Right cardiac atrium (tissue), 5 donors: Measurements from ENCODE around the gene SGCA. TPM values are rescaled to one million over a fixed set of nuclear protein-coding genes. Genes with fewer than 3 reads are reported as not detected.

Experiments used
- ATAC-seq, 2 donors: fragments of 200-7000 bp; cut with Tn5 transposase; one replicate each; pipeline versions ENCODE4 v1.8.0 to v1.9.1; 2020; ENCODE audit warnings: moderate library complexity in 2 of 2, mild to moderate bottlenecking in 1 of 2
- DNase-seq, 3 donors: peaks; one replicate each; pipeline ENCODE4 v3.0.0-alpha.2; 2020
- H3K27ac ChIP-seq: one replicate; pipeline ENCODE4 v1.5.1; 2013; ENCODE audit warnings: mild to moderate bottlenecking, low read length, control low read depth, moderate library complexity
- H3K27me3 ChIP-seq: one replicate; pipeline ENCODE4 v1.6.1; 2013; ENCODE audit not compliant: control insufficient read depth, insufficient read depth
- H3K4me1 ChIP-seq: one replicate; pipeline ENCODE4 v1.6.1; 2013; ENCODE audit warnings: low read length; ENCODE audit not compliant: control insufficient read depth, insufficient read depth
- H3K4me3 ChIP-seq: one replicate; pipeline ENCODE4 v1.5.1; 2013; ENCODE audit warnings: low read length, control low read depth
- H3K9me3 ChIP-seq: one replicate; pipeline ENCODE4 v1.6.1; 2013; ENCODE audit warnings: low read length; ENCODE audit not compliant: control insufficient read depth
- WGBS: extraction: QIAGEN DNeasy Blood & Tissue Kit; methylation state at CpG from one replicate; pipeline ENCODE4 v1.1.7; 2013; 5-methylcytosine and 5-hydroxymethylcytosine counted together
- intact Hi-C, 4 donors: fragments of 100-400 bp; cut with DNase I; formaldehyde crosslinking; loops; one replicate each; pipeline versions ENCODE4 v1.11.0 to v1.14.0; 2022 to 2023
- polyA plus RNA-seq: library from polyadenylated mRNA; stranded (reverse); fragments of 200-250 nt; gene quantifications from one replicate; pipeline ENCODE4 v1.2.3, GENCODE V29; 2013
- total RNA-seq, 4 donors: library from RNA; stranded (reverse); fragmentation: NEBNext Ultra II Directional; extraction: Animal tissue kit (Norgen Biotek cat#: 25700); gene quantifications; one replicate each; pipeline ENCODE4 v1.2.1, GENCODE V29; 2021
- donor health status: healthy with polysubstance abuse.
- donor health status: DM: no; HTN: yes; CAD: no.
- donor health status: DM: no; HTN: no; CAD: no.
- donor health status: DM: no; HTN: yes; CAD: no; lungs with severe emphysema.
- donor health status: DM: yes; HTN: yes; CAD: no.

Gene SGCA
- total and polyA plus RNA-seq, 5 donors: 127 to 156 (median 134) TPM

- ATAC-seq (peak; percentile 92 to 93), DNase-seq (peak; percentile 92 to 97 (median 96))
- H3K4me1 ChIP-seq: no peaks in the 10 kb centered on the region
- H3K4me3 ChIP-seq: peak overlapping the region; percentile 58
- H3K9me3 ChIP-seq: no peaks in the 10 kb centered on the region
- H3K27me3 ChIP-seq: no peaks in the 10 kb centered on the region
- intact Hi-C loops: loop anchor here in 2 of 4 donors (10.0 kb wide), 1 partner anchor 46 kb away; no protein-coding TSS in a partner anchor
- H3K27ac ChIP-seq: peak overlapping the region; percentile 19
- under 1% methylated on average over 53 of the region's 53 CpGs for WGBS
These were observed 4.5 kb upstream of the SGCA start for GRCh38 chr17:50161023-50161910.

DNA sequence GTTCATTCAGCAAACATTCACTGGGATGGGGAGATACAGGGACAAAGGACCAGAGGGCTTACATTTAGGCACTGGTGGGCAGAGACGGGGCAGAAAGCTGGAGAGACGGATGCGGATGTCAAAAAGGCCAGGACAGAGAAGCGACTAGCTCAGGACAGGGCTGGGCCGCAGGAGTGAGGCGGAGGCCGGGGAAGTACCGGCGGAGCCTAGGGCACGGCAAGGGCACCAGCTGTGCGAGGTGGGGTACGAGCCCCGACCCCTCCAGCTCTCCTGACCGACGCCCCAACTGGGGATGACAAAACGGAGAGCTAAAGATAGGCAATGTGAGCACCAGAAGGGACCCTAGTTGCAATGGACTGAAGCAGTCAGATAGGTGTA lies 3.9 kb upstream of the SGCA start:
- H3K4me3 ChIP-seq: no peak overlapping the region
- intact Hi-C loops: loop anchor here in 2 of 4 donors (10.0 kb wide), 1 partner anchor 47 kb away; no protein-coding TSS in a partner anchor
- no peaks in the 10 kb centered on the region for H3K27me3 ChIP-seq
- no peaks in the 10 kb centered on the region for H3K9me3 ChIP-seq
- no peaks in the 10 kb centered on the region for H3K4me1 ChIP-seq
- no peak overlapping the region for H3K27ac ChIP-seq
- DNase-seq: peak in 2 of 3 donors; percentile 48 to 52
- peak in 1 of 2 donors; percentile 5 for ATAC-seq
- WGBS: 53% methylated on average over 16 of the region's 16 CpGs

DNA sequence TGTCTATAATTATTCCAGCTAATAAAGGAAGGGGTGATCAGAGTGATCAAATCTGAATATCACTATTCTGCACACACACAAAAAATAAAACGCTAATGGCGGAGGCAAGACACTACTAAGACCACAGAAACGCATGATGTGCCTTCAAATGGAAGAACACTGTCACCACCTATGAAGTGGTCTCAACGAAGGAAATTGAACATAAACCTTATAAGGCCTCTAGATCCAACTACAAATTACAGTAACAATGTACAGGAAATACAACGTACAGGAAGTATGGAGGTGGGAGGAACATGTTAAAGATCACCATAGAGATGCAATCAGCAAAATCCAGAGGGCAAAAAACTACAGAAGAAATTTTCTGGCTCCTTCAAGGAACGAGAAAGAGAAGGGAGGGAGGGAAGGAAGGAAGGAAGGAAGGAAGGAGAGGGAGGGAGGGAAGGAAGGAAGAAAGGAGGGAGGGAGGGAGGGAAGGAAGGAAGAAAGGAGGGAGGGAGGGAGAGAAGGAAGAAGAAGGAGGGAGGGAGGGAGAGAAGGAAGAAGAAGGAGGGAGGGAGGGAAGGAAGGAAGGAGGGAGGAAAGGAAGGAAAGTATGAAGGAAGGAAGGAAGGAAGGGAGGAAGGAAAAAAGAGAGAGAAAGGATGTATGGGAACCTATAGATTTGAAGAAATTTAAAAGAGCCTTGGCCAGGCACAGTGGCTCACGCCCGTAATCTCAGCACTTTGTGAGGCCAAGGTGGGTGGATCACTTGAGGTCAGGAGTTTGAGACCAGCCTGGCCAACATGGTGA lies 3.1 kb upstream of the SGCA start:
- ATAC-seq (no peak), DNase-seq (peak in 1 of 3 donors; percentile 11)
- Histone ChIP-seq H3K4me3 (no peak overlapping the region), H3K27me3 (no peaks in the 10 kb centered on the region), H3K9me3 (no peaks in the 10 kb centered on the region), H3K27ac (no peak overlapping the region), H3K4me1 (no peaks in the 10 kb centered on the region)
- WGBS: 73% methylated on average over 8 of the region's 8 CpGs
- intact Hi-C loops: loop anchor here in 2 of 4 donors (10.0 kb wide), 1 partner anchor 48 kb away; no protein-coding TSS in a partner anchor

DNA sequence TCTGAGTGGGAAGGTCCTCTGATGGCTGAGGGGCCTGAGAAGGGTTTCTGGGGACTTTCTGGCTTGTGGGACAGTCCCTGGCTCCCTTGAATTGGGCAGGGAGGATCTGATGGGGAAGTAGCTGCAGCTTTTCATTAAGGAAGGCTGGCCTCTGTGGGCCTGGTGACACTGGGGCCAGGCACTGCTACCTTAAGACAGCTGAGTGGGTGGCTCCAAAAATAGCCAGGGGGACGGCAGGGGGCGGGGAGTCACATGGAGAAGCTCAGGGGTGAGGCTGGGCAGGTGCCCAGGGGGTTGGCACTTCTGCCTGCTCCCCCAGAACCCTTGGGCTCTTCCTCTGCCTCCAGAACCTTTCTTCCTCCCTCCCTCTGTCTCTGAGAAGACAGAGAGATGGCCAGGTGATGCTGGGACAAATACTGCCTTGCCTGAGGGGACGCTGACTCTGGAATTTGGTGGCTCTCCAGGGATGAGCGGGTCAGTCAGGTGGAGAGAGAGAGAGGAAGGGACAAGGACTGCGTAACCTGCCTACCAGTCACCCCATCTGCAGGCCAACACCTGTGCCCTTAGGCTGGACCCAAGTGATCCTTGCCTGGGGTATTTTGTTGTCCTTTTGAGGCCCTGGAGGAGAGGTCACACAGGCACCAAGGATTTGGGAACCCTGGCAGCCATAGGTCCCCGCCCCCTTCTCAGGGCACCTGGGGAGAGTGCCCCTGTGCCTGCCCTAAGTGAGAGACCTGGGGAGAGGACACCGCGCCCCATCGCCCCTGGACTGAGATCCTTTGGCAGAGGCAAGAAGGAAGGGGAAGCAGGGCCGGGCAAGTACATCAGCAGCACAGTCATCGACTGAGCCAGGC lies 1.7 kb upstream of the SGCA start:
- H3K4me1 ChIP-seq: no peaks in the 10 kb centered on the region
- no peak overlapping the region for H3K4me3 ChIP-seq
- no peaks in the 10 kb centered on the region for H3K9me3 ChIP-seq
- 75% methylated on average over 11 of the region's 11 CpGs for WGBS
- peak; percentile 31 to 80 (median 76) for DNase-seq
- ATAC-seq: no peak
- no peaks in the 10 kb centered on the region for H3K27me3 ChIP-seq
- intact Hi-C loops: loop anchor here in 2 of 4 donors (10.0 kb wide), 1 partner anchor 49 kb away; no protein-coding TSS in a partner anchor
- H3K27ac ChIP-seq: peak overlapping the region; percentile 31

DNA sequence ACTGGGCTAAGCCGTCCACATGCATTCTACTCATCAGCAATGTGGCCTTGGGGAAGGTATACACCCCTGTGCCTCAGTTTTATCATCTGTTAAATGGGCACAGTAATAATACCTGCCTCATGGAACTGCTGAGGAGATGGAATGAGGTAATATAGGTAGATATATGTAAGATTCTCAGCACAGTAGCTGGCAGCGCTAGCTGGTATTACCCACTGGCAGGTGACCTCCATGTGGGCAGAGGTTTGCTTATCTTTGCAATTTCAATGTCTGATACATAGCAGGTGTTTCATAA lies 1.2 kb upstream of the SGCA start:
- Histone ChIP-seq H3K27ac (no peak overlapping the region), H3K4me3 (no peak overlapping the region), H3K9me3 (no peaks in the 10 kb centered on the region), H3K27me3 (no peaks in the 10 kb centered on the region), H3K4me1 (no peaks in the 10 kb centered on the region)
- intact Hi-C loops: loop anchor here in 2 of 4 donors (10.0 kb wide), 1 partner anchor 50 kb away; no protein-coding TSS in a partner anchor
- no peak for ATAC-seq
- WGBS: 96% methylated on average over 2 of the region's 2 CpGs
- no peak for DNase-seq

DNA sequence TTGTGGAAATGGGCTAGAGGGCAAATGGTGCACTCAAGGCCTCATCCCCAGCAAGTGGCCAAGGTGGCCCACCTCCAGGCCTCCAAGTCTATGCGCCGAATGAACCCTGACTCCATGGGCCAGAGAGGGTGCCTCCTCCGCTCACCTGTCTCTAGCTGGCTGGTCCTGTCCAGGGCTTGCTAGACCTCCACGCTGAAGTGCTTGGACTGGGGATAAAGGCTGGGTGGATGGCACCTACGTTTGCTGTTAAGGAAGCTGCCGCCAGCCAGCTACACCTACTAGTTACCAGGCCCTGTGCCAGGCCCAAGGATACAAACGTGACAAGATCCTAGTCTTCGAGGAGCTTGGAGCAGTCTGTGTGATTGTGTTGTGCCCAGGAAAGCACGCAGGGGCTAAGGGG lies 739 bp upstream of the SGCA start:
- ATAC-seq (no peak), DNase-seq (peak; percentile 7 to 43 (median 41))
- H3K9me3 ChIP-seq: no peaks in the 10 kb centered on the region
- H3K27ac ChIP-seq: peak overlapping the region; percentile 88
- H3K27me3 ChIP-seq: no peaks in the 10 kb centered on the region
- 75% methylated on average over 9 of the region's 9 CpGs for WGBS
- H3K4me3 ChIP-seq: no peak overlapping the region
- no peaks in the 10 kb centered on the region for H3K4me1 ChIP-seq
- intact Hi-C loops: loop anchor here in 3 of 4 donors (5.0 to 10.0 kb wide), 2 partner anchors 48 to 50 kb away; no protein-coding TSS in a partner anchor

- Histone ChIP-seq H3K27ac (peak overlapping the region; percentile 88), H3K4me3 (no peak overlapping the region), H3K27me3 (no peaks in the 10 kb centered on the region), H3K9me3 (no peaks in the 10 kb centered on the region), H3K4me1 (no peaks in the 10 kb centered on the region)
- DNase-seq: peak in 1 of 3 donors; percentile 7
- no peak for ATAC-seq
- 67% methylated on average over 3 of the region's 3 CpGs for WGBS
- intact Hi-C loops: loop anchor here in 3 of 4 donors (5.0 to 10.0 kb wide), 2 partner anchors 48 to 51 kb away; no protein-coding TSS in a partner anchor
These were observed 339 bp upstream of the SGCA start for GRCh38 chr17:50165466-50165865.

GRCh38 chr17:50166518-50167181 lies 845 bp downstream of the SGCA start:
- no peaks in the 10 kb centered on the region for H3K27me3 ChIP-seq
- DNase-seq (peak; percentile 2 to 39 (median 4)), ATAC-seq (no peak)
- no peaks in the 10 kb centered on the region for H3K9me3 ChIP-seq
- H3K4me3 ChIP-seq: peak overlapping the region; percentile 27
- no peaks in the 10 kb centered on the region for H3K4me1 ChIP-seq
- intact Hi-C loops: loop anchor here in 3 of 4 donors (5.0 to 10.0 kb wide), 2 partner anchors 49 to 52 kb away; no protein-coding TSS in a partner anchor
- H3K27ac ChIP-seq: peak overlapping the region; percentile 88
- 56% methylated on average over 7 of the region's 7 CpGs for WGBS

- Histone ChIP-seq H3K27ac (no peak overlapping the region), H3K27me3 (no peaks in the 10 kb centered on the region), H3K4me3 (no peak overlapping the region), H3K9me3 (no peaks in the 10 kb centered on the region), H3K4me1 (no peaks in the 10 kb centered on the region)
- intact Hi-C loops: loop anchor here in 3 of 4 donors (5.0 to 10.0 kb wide), 2 partner anchors 50 to 53 kb away; no protein-coding TSS in a partner anchor
- 83% methylated on average over 19 of the region's 19 CpGs for WGBS
- DNase-seq: peak; percentile 19 to 57 (median 33)
- ATAC-seq: no peak
These were observed 1.6 kb downstream of the SGCA start for GRCh38 chr17:50167371-50167770.
